Measurements from ENCODE around the gene STK16.
A peak's percentile ranks its signal among the peaks of the same experiment; 100 is the strongest.

STK16 gene

DNA sequence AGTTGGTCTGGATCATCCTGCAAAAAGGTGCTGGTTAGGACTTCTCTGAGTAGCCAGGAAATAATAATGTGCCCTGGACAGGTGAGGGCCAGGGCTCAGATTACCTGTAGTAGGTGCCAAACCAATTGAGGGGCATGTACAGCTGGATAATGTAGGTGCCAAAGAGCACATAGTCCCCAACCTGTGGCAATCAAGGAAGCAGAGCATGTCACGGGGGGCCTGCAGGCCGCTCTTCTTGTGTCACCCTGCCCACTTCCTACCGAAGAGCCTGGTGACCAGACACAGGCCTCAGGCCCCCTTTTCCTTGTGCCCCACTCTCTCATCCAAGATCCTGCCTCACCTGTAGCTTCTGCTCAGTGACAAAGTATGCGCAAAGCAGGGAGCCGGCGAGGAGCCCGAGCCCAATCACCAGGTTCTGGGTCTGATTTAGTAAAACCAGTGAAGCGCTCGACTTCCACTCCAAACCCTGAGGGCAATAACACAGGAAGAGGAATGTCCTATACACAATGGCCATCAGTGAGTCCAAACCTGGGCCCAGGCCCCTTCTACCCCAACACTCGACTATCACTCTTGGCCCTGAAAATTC, 31.7 kb upstream of the STK16 start:
- no peak for DNase-seq (ENCODE audit: low read depth, low spot score)

DNA sequence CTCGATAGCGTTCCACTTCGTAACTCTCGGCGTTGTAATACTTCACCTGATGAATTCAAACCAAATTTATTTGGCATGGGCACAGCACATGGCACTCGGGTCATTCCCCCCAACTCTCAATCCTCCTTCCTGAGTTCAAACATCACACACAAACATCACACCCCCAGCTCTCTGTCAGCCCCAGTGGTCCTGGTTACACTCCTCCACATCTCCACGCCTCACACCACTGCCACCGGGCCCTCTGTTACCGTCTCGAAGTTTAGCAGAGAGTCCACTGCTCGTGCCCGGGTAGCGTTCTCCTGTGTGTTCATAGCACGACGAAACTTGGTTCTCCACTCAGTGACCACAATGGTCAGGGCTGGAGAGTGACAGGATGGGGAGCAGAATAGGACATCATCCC, 31.1 kb upstream of the STK16 start:
- DNase-seq (ENCODE audit: low read depth, low spot score) = no peak

DNA sequence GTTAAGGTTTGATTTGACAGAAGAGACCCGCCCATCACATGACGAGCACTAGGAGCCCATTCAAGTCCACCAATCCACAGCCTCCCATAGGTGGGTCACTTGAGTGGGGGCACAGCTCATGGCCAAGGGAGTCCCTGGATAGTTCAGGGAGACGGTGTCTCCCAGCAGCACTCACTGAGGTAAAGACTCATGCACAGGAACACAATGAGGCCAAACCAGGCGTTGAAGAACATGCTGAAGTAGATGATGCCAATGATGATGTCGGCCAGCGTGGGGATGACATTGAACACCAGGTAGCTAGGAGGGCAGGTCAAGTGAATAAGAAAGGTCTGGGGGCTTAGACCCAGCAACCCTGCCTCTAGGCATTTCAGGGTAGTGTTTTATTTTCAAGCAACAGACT, 30.5 kb upstream of the STK16 start:
- DNase-seq (ENCODE audit: low read depth, low spot score) = no peak

- DNase-seq (ENCODE audit: low read depth, low spot score) = no peak
Observed at GRCh38 chr2:219215871-219216534, 29.3 kb upstream of the STK16 start.

DNA sequence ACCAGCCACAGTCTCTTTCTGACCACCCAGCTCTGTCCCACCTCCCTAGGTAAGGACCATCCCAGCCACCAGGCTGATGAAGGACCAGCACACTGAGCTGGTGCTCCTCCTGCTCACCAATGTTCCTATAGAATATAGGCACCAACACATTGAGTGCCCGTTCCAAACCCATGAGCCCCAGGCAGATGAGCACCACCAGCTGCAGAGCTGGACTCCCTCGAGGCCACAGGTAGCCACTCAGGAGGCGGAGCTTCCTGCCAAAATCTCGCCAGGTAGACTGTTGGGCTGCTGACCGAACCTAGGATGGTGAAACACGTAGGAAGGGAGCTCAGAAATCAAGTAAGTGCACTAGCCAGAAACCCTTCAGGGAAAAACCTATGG, 28.8 kb upstream of the STK16 start:
- no peak for DNase-seq (ENCODE audit: low read depth, low spot score)

DNA sequence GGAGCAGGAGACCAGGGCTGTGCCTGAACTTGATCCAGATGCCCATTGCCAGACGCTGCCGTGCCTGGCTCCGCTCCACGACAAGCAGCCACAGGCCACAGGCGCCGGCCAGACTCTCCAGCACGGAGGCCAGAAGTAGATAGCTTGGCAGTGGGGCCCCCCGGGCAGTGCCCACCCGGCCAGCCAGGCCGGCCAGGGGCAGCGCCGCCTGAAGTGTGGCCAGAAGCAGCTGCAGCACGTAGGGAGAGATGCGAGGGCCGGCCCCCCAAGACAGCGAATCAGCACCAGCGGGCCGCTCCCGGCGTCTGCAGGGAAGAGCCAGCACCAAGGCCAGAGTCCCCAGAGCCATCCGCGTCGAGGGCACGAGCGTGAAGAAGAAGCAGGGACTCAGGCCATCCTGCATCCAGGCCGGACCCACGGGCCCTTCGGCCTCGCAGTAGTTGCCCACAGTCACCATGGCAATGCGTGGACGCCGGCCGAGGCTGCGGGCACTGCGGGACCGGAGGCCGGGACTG, 27.0 kb upstream of the STK16 start:
- no peak for DNase-seq (ENCODE audit: low read depth, low spot score)

GRCh38 chr2:219218732-219219701, 26.3 kb upstream of the STK16 start, which contains the start of gene ABCB6:
Gene ABCB6 (minus strand): TSS chr2:219218958. CDS start chr2:219218673, 285 bp downstream.
- DNase-seq (ENCODE audit: low read depth, low spot score) = no peak

- no peak for DNase-seq (ENCODE audit: low read depth, low spot score)
Observed at GRCh38 chr2:219219784-219220532, 25.3 kb upstream of the STK16 start.

- no peak for DNase-seq (ENCODE audit: low read depth, low spot score)
Observed at GRCh38 chr2:219220652-219221402, 24.5 kb upstream of the STK16 start.

DNA sequence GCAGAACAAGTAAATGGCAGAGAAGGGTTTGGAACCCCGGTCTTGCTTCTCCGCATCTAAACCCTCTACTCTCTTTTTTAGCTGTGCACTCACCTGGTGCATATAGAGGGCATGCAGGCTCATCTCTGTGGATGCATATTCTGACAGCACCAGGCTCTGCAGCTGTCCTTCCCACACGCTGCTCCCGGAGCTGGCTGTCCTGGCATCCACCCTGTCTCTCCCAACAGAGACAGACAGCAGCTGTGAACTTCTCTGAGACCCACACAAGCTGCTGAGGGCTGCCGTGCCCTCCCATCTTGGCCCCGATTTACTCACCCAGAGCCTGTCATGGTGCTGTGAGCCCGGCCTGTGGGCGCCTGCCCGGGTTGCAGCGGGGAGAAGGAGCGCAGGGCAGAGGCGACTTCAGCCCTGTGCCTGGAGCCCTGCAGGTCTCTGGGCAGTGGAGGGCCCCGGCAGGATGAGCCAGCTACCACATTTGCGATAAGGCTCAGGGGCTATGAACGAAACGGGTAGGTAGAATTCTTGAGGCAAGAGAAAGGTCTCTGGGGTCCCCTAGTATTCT, 23.2 kb upstream of the STK16 start:
- DNase-seq (ENCODE audit: low read depth, low spot score) = no peak

GRCh38 chr2:219223831-219224610, 21.3 kb upstream of the STK16 start:
- DNase-seq (ENCODE audit: low read depth, low spot score) = no peak

DNA sequence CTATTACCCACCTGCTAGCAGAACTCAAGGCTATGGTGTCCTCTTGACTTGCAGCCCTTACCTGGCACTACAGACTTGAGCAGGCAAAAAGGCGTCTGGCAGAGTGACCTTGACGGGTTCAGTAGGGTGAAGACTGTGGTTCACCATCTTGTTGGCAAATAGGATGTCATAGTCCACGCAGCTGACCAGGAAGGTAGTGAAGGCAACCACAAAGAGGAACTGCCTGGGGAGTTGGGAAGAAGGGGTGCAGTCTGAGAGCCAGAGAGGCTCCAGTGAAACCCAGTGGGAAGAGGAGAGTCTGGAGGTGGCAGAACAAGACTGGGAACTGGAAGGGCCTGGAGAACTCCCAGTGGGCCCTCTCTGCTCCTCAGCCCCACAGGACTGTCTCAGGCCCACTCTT, 19.9 kb upstream of the STK16 start:
- DNase-seq (ENCODE audit: low read depth, low spot score) = no peak

GRCh38 chr2:219228041-219228910, 17.0 kb upstream of the STK16 start:
- no peak for DNase-seq (ENCODE audit: low read depth, low spot score)

- no peak for DNase-seq (ENCODE audit: low read depth, low spot score)
Observed at GRCh38 chr2:219228911-219229304, 16.4 kb upstream of the STK16 start.

GRCh38 chr2:219229305-219230058, 15.8 kb upstream of the STK16 start, which contains the start of the genes ANKZF1 and ATG9A:
Gene ANKZF1 (plus strand): TSS chr2:219229806. CDS start chr2:219230258, 452 bp downstream.
Gene ATG9A (minus strand): TSS chr2:219229636. CDS start chr2:219228024, 1,612 bp downstream.
- peak; percentile 92 for DNase-seq (ENCODE audit: low read depth, low spot score)

GRCh38 chr2:219230059-219230540, 15.2 kb upstream of the STK16 start:
- no peak for DNase-seq (ENCODE audit: low read depth, low spot score)

- no peak for DNase-seq (ENCODE audit: low read depth, low spot score)
Observed at GRCh38 chr2:219234331-219234730, 10.9 kb upstream of the STK16 start.
